GM21786 (cell line): Measurements from ENCODE around the gene OLFM1.
"Not testable (repeated sequence)": the region's sequence is repeated elsewhere in the genome, so short reads cannot be mapped to it uniquely, and the experiment has no call there.

ENCODE experiments used
- ATAC-seq: cut with Tn5 transposase; IDR thresholded peaks from one replicate; pipeline ENCODE4 v1.9.1; 2021; ENCODE audit not compliant: unreplicated experiment

Gene OLFM1

DNA sequence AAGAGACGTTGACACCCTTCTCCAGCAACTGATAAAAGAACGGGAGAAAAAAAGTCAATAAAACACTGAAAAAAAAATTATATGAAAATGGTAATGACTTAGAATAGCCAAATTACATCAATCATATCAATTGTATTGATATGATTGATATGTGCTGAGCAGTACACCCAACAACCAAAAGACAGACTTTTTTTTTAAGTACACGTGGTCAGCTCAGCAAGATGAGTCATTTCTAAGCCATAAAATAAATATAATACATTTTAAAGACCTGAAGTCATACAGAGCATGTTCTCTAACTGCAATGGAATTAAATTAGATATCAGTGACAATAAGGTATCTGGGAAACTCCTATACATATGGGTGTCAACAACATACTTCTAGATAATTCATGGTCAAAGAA is 30.9 kb upstream of the OLFM1 start:
- no peak for ATAC-seq

DNA sequence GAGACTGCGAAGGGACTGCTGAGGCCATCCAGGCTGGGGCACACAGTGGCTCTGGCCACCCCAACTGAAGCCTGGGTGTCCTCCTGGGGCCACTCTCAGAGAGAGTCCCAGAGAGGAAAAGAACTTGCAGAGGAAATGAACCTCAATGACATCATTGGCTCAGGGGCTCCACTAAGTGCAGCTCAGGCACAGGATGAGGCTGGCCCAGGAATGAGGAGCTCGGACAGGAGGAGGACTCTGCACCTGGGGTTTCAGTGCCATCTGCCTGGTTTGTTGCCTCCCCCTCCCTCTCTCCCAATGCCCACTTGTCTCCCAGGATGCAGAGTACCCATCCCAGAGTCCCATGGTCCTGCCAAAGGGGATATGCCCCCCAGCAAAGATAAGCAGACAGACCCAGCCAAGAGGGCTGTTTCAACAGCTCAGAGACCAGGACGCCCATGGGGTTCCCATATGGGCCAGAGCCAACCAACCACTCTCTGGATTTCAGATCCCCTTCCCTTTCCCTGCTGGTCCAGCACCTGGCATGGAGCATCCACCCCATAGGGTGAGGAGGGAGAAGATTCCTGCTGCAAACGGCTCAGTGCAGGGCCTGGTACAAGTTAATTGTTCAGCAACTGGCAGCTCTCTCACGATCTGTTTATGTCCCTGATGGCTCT is 26.9 kb upstream of the OLFM1 start:
- no peak for ATAC-seq

DNA sequence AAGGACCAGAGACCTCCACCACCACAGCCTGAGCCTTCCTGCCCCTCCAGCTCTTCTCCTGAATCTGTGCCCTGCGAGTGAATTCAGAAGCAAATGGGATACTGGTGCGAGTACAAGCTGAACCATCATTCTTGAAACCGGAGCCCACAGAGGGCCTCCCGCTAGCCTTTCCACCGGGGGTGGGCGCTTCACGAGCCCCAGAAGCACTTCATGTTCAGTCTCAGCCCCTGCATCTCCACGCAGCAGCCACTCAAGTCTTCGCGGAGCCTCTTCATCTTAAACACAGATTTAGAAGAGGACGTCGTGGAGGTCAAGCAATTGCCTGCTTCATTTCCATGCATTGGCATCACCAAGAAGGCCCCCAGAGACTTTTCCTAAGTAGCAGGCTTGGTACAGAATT is 26.0 kb upstream of the OLFM1 start:
- ATAC-seq = no peak

DNA sequence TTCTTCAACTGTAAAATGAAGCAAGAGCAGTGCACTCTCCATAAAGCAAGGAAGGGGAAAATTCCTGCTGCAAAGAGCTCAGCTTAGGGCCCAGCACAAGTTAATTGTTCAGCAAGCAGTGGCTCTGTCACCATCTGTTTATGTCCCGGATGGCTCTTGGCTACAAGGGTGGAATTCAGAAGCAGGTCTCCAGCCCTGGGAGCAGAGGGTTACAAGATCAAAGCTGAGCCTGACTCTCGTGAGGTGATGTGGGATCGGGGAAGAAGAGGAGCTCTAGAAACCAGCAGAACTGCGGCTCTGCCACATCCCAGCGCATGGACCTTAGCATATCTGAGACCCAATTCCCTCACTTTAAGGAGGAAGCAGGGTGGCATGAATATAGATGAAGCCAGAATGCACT is 25.2 kb upstream of the OLFM1 start:
- no peak for ATAC-seq

DNA sequence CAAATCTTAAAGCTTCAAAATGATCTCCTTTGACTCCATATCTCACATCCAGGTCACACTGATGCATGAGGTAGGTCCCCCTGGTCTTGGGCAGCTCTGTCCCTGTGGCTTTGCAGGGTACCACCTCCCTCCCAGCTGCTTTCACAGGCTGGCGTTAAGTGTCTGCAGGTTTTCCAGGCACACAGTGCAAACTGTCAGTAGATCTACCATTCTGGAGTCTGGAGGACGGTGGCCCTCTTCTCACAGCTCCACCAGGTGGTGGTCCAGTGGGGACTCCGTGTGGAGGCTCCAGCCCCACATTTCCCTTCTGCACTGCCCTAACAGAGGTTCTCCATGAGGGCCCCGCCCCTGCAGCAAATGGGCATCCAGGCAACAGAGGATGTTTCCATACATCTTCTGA is 24.0 kb upstream of the OLFM1 start:
- not testable (repeated sequence) for ATAC-seq

DNA sequence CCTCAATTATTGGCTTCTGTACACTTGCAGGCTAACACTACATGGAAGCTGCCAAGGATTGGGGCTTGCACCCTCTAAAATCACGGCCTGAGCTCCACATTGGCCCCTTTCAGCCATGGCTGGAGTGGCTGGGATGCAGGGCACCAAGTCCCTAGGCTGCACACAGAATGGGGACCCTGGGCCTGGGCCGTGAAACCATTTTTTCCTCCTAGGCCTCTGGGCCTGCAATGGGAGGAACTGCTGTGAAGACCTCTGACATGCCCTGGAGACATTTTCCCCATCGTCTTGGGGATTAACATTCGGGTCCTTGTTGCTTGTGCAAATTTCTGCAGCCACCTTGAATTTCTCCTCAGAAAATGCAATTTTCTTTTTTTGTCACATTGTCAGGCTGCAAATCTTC is 23.6 kb upstream of the OLFM1 start:
- ATAC-seq = not testable (repeated sequence)

DNA sequence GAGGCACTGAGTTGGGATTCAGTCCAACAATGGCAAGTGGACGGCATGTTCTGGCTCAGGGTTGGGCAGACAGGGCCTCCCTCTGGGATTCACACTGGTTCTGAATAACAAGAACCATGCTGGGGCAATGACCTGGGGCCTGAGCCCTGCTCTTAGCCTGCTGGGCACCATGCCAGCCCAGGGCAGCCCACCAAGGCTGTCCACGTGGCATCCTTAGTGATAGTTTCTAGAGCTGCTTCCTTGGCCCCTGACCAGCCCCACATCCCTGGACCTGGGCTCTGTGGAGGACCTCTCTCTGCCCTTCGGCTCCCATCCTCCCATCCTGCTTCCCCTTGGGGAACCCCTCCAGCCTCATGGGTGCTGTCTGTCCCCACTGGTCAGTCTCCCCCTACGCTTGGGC is 22.3 kb upstream of the OLFM1 start:
- ATAC-seq = no peak

DNA sequence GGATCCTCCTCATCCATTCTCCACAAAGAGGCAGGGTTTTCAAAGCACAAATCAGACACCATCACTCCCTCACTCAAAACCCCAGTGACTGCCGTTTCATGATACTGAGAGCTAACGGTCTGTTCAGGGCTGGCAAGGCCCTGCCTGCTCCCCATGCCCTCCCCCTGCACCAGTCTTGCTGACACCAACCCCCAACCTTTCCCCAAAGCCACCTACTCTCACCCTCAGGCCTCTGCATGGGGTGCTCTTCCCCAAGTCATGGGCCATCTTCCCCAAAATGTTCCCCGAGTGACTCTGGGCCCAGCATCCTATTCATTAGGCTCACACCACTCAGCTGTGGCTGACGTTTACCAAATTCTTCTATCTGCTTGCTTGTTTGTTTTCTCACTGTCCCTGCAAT is 21.7 kb upstream of the OLFM1 start:
- no peak for ATAC-seq

DNA sequence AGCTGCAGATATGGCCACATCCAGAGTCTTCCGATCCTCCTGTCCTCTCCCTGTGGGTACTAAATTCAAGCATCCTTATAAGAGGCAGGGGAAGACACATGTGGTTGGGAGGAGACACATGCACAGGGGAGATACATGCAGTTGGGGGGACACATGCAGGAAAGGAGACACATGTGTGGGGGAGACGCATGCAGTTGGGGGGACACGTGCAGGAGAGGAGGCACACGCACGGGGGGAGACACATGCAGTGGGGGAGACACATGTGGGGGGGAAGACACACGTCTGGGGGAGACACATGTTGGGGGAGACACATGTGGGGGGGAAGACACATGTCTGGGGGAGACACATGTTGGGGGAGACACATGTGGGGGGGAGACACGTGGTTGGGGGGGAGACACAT is 21.2 kb upstream of the OLFM1 start:
- no peak for ATAC-seq

DNA sequence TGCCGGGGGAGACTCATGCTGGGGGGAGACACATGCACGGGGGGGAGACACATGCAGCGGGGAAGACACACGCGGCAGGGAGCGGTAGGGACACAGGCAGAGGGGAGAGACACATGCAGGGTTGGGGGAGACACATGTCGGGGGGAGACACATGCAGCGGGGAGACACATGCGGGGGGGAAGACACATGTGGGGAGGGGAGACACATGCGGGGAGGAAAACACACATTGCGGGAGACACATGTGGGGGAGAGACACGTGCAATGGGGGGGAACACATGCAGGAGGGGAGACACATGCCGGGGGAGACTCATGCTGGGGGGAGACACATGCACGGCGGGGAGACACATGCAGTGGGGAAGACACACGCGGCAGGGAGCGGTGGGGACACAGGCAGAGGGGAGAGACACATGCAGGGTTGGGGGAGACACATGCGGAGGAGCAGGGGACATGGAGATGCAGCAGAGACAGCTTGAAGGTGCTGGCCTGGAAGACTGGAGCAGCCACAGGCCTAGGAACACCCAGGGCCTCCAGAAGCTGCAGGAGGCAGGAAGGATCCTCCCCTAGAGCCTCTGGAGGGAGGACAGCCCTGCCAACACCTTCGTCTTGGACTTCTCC is 20.3 kb upstream of the OLFM1 start:
- ATAC-seq = no peak

DNA sequence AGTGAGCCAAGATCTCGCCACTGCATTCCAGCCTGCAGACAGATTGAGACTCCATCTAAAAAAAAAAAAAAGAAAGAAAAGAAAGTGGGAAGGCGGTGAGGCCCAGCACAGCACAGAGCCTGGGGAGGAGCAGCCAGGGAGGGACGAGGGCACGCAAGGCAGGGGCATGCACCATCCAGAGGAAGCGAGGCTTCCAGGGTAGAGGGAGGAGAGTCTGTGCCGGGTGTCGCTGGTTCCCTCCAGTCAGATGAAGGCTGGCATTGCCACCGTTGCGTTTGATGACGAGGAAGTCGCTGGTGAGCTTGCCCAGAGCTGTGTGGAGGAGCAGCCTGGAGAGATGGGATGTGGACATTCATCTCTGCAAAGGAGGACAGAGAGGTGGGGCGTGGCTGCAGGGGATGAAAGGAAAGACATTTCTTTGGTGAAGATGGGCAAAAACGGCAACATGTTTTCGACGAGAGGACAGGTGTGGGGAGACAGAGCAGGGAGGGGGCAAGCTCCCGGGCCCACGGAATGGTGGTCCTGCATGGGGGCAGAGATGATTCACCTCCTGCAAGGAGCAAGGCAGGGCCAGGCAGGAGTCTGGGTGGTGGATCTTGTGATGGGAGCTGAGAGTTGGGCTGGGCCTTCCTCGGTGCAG is 18.6 kb upstream of the OLFM1 start:
- no peak for ATAC-seq

DNA sequence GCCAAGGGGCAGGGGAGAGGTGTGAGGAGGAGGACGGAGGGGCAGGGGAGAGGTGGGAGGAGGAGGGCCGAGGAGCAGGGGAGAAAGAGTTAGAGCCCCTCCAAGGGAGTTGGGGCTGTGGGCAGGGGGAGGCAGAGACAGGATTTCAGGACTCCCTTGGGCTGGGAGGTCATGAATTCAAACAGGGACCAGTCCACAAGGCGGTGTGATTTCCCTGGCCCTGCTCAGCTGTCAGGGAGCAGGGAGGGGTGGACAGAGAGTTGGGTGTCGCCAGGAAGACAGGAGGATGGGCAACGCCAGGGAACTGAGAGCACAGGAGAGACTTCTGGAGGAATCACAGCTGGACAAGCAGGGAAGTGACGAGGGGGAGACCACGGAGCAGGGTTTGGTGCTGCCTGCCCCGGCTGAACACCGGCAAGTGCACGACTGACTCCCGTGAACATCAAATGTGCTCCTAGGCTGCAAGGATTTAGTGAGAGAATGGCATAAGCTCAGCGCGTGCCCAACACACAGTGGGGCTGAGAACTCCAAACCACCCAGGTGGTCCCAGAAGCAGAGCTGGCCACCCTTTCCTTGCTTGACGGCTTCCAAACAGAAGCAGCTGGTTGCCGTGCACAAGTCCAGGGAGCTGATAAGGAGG is 17.8 kb upstream of the OLFM1 start:
- no peak for ATAC-seq

DNA sequence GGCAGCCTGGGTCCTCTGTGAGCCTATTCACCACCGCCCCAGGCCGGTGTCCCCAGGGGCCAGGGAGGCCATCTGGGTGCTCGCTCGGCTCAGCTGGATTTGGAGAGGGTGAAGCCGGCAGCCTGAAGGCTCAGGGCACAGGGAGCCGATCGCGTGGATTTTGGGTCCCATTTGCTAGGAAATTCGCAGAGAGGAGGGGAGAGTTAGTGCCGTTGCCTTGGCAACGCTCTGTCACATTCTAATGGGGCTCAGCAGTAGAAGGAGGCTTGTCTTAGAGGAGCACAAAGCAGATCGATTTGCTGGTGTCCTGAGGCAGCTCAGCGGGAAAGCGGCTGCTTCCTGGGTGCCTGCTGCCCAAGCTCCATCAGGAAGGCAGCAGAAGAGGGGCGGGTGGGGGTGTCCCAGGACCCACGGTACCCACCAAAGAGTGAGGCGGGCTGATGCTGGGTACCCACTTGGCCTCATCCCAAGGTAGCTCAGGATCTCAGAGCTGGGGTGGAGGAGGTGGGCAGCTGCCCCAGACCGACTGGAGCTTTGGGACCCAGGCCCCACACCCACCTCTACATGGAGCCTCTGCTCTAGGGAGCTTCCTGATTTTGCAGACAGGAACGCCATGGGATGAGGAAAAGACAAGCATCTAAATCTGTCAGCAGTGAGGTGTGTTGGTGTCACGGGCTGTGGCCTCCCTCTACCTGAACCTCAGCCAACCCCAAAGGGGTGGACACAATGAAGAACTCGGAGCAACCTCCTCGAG is 17.1 kb upstream of the OLFM1 start:
- no peak for ATAC-seq

DNA sequence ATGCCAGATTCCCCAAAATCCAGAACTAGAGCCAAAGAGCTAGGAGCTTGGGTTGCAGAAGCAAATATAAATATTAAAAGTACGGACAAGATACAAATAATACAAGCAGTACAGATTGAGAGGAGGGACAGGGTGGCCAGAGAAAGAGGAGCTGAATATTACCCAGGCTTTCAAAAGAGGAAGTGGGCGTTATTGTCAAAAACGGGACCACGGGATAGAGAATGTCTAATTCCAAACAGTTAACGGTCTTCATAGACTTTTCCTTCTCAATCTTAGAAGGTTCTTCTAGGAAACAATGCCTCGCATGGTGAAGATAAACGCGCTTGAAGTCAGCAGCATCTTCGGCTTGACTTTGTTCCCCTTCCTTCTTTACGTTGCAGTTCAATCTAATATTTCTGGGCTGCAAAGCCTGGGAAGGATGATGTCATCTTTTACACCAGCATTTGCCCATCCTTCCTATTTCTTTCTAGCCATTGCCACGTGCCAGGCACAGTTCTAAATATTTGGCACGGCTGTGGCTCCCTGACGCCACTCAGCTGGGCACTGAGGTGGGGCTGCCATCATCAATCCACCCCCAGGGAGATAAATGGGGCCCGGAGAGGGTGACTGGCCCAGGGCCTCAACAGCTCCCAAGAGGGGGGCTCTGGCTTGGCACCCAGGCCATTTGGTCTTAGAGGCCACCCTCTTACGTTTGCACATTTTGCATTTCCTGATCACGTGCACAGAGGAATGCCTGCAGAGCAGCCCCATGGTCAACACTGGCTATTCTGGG is 16.3 kb upstream of the OLFM1 start:
- no peak for ATAC-seq

DNA sequence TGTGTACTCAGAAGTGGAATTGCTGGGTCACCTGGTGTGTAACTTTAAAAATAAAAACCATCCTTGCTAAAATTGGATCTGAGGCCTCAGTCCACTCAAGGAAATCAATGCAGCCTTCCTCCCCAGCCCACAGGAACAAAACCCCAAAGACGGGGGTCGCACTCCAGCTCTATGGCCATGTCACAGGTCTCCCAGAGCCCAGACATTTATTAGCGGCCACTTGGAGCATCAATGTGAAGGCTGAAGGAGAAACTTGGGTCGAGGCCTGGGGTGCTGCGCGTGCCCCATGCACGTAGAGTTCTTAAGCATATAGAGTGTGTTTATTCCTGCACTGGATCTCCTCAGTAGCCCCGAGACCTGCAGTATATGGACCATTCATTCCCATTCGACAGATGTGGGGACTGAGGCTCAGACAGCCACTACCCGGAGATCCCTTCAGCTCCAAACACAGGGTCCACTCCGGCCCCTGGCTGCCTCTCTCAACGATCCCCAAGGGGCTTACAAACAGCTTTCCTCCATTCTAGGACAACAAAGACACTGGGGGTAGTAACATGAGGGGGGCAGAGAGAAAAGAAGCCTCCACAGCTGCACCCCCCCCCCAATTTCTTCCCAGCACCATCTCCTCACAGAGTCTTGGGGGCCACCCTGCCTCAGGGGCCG is 14.3 kb upstream of the OLFM1 start:
- ATAC-seq = no peak

DNA sequence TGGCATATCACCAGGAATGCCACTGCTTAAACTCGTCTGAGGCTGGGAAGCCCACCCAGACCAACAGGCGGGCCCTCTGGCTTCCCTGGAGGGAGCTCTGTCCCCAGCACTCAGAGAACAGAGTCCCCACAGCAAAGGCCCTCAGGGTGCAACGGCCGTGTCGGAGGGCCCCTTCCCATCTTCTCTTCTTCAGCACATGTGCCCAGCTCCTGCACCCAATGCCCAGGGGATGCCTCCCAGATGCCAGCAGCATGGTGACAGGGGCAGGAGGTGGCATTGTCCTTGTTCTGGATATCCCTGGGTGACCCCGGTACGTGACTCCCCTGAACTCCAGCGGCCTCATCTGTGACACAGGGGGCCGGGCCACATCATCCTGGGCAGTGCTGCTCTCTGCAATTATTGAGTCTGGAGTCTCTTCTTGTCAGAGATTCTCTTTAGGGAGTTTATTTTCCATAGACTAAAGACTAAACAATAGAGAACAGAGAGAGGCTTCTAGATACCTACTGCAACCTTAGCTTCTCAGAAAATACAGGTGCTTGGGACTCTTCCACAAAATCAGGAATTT is 13.6 kb upstream of the OLFM1 start:
- ATAC-seq = no peak

DNA sequence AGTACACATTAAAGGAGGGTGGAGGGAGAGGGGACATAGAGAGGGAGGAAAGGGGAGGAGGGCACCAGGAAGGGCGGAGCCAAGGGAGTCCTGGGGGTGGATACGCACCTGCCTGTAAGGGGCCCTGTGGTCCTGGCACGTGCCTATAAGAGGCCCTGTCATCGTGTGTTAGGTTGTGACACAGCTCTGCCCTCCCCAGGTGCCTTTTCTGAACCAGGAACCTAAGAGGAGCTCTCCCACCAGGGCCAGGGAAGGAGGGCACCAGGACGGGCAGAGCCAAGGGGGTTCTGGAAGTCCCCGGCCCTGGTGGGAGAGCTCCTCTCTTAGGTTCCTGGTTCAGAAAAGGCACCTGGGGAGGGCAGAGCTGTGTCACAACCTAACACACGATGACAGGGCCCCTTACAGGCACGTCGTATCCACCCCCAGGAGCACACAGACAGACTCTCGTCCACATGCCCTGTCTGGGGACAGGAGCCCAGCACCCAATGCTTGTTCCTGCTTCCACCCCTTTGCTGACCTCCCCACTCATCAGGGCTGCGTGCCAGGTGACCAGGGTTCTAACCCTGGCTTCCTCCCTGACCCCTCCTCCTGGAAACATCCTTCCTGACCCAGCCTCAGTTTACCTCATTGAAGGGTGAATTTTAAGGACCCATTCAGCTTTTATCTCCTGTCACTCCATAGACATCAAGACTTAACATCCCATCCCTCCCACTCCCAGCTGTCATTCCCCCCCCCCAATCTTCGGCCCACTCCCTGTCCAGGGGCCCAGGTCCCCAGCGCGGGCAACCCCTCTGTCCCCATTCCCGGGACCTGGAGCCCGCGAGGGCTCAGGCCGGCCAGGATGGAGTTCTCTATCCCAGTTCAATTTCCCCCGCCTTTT is 12.9 kb upstream of the OLFM1 start:
- no peak for ATAC-seq

DNA sequence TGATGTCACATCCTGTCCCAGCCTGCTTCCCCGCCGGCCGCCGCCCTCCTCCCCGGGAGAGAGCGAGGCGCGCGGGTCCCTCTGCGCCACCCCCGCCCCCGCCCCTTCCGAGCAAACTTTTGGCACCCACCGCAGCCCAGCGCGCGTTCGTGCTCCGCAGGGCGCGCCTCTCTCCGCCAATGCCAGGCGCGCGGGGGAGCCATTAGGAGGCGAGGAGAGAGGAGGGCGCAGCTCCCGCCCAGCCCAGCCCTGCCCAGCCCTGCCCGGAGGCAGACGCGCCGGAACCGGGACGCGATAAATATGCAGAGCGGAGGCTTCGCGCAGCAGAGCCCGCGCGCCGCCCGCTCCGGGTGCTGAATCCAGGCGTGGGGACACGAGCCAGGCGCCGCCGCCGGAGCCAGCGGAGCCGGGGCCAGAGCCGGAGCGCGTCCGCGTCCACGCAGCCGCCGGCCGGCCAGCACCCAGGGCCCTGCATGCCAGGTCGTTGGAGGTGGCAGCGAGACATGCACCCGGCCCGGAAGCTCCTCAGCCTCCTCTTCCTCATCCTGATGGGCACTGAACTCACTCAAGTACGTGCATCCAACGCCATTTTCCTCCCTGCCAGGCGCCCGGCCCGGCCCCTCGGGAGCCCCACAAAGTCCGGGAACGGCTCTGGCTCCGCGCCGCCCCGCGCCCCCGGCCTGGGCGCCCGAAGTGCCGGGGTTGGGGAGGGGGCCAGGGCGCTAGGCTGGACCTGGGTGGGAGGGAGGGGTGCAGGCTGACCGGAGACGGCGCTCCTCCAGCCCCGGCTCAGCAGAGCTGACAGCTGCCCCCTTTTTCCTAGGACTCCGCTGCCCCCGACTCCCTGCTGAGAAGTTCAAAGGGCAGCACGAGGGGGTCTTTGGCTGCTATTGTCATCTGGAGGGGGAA is 12.0 kb upstream of the OLFM1 start:
- ATAC-seq = no peak
